SK-N-SH treated with all-trans-retinoic acid at 6 μM for 48 hours (cell line): ENCODE results near the gene UFD1.

Experiments
- ATAC-seq: fragments of 200-7000 bp; cut with Tn5 transposase; 3 replicates; pipeline ENCODE4 v1.9.1; 2020; ENCODE audit warnings: mild to moderate bottlenecking, moderate library complexity
- ARNTL ChIP-seq: fragments of 450-650 bp; formaldehyde crosslinking; IDR thresholded peaks from 2 replicates; pipeline ENCODE4 v1.5.0; 2020; ENCODE audit warnings: low read depth, mild to moderate bottlenecking, moderate library complexity, borderline replicate concordance
- BACH2 ChIP-seq: fragments of 250-450 bp; sonication (Bioruptor Pico); IDR thresholded peaks from 2 replicates; pipeline ENCODE4 v1.9.0; 2021; ENCODE audit warnings: mild to moderate bottlenecking, borderline replicate concordance
- CSDC2 ChIP-seq: fragments of 250-450 bp; sonication (Bioruptor Pico); IDR thresholded peaks from 2 replicates; pipeline ENCODE4 v1.5.0; 2020; ENCODE audit warnings: mild to moderate bottlenecking, moderate library complexity
- ESRRG ChIP-seq: fragments of 250-450 bp; sonication (Bioruptor Pico); IDR thresholded peaks from 2 replicates; pipeline ENCODE4 v1.6.1; 2021; ENCODE audit warnings: mild to moderate bottlenecking
- GLIS3 ChIP-seq: fragments of 250-450 bp; sonication (Bioruptor Pico); IDR thresholded peaks from 2 replicates; pipeline ENCODE4 v1.5.0; 2020; ENCODE audit warnings: mild to moderate bottlenecking, moderate library complexity
- ISL1 ChIP-seq: fragments of 250-450 bp; sonication (Bioruptor Pico); IDR thresholded peaks from 2 replicates; pipeline ENCODE4 v2.1.2; 2022; ENCODE audit warnings: mild to moderate bottlenecking, moderate library complexity
- OSR1 ChIP-seq: fragments of 250-450 bp; sonication (Bioruptor Pico); IDR thresholded peaks from 2 replicates; pipeline ENCODE4 v1.8.0; 2022; ENCODE audit warnings: moderate library complexity, mild to moderate bottlenecking, inconsistent platforms
- PPARA ChIP-seq: fragments of 250-450 bp; sonication (Bioruptor Pico); IDR thresholded peaks from 2 replicates; pipeline ENCODE4 v1.5.0; 2020; ENCODE audit warnings: mild to moderate bottlenecking, borderline replicate concordance
- RARB ChIP-seq: fragments of 250-450 bp; sonication (Bioruptor Pico); IDR thresholded peaks from 2 replicates; pipeline ENCODE4 v1.8.0; 2021; ENCODE audit warnings: mild to moderate bottlenecking, moderate library complexity
- SNAI2 ChIP-seq: fragments of 250-450 bp; sonication (Bioruptor Pico); IDR thresholded peaks from 2 replicates; pipeline ENCODE4 v1.5.0; 2020; ENCODE audit warnings: mild to moderate bottlenecking, moderate library complexity
- TCF4 ChIP-seq: fragments of 250-450 bp; sonication (Bioruptor Pico); IDR thresholded peaks from 2 replicates; pipeline ENCODE4 v1.8.0; 2021; ENCODE audit warnings: mild to moderate bottlenecking, moderate library complexity, borderline replicate concordance
- TOX ChIP-seq: fragments of 250-450 bp; sonication (Bioruptor Pico); IDR thresholded peaks from 2 replicates; pipeline ENCODE4 v1.8.0; 2021; ENCODE audit warnings: mild to moderate bottlenecking, moderate library complexity, borderline replicate concordance
- ZC3H10 ChIP-seq: fragments of 250-450 bp; sonication (Bioruptor Pico); IDR thresholded peaks from 2 replicates; pipeline ENCODE4 v1.5.1; 2021; ENCODE audit warnings: mild to moderate bottlenecking, moderate library complexity
- ZFP3 ChIP-seq: fragments of 250-450 bp; sonication (Bioruptor Pico); IDR thresholded peaks from 2 replicates; pipeline ENCODE4 v1.5.0; 2020; ENCODE audit warnings: mild to moderate bottlenecking, moderate library complexity
- ZFP30 ChIP-seq: fragments of 450-650 bp; formaldehyde crosslinking; IDR thresholded peaks from 2 replicates; pipeline ENCODE4 v1.5.0; 2022; ENCODE audit warnings: mild to moderate bottlenecking, moderate library complexity
- ZNF565 ChIP-seq: fragments of 450-650 bp; formaldehyde crosslinking; conservative IDR thresholded peaks from 2 replicates; pipeline ENCODE4 v1.5.0; 2020; ENCODE audit warnings: low read depth, mild to moderate bottlenecking, moderate library complexity
- ZNF70 ChIP-seq: fragments of 450-650 bp; formaldehyde crosslinking; IDR thresholded peaks from 2 replicates; pipeline ENCODE4 v1.5.0; 2020; ENCODE audit warnings: mild to moderate bottlenecking, moderate library complexity
- ZNF8 ChIP-seq: fragments of 450-650 bp; formaldehyde crosslinking; IDR thresholded peaks from 2 replicates; pipeline ENCODE4 v1.5.0; 2020; ENCODE audit warnings: mild to moderate bottlenecking, moderate library complexity
- TF ChIP-seq, protein P1 (sequence below): fragments of 250-450 bp; sonication (Bioruptor Pico); IDR thresholded peaks from 2 replicates; pipeline ENCODE4 v1.8.0; 2020; ENCODE audit warnings: mild to moderate bottlenecking, moderate library complexity, borderline replicate concordance
- TF ChIP-seq, protein P2 (sequence below): fragments of 250-450 bp; sonication (Bioruptor Pico); IDR thresholded peaks from 2 replicates; pipeline ENCODE4 v1.5.1; 2020; ENCODE audit warnings: low read depth, mild to moderate bottlenecking, moderate library complexity
- TF ChIP-seq, protein P3 (sequence below): fragments of 250-450 bp; sonication (Bioruptor Pico); IDR thresholded peaks from 2 replicates; pipeline ENCODE4 v1.5.1; 2021; ENCODE audit warnings: mild to moderate bottlenecking, moderate library complexity
- TF ChIP-seq, protein P4 (sequence below): fragments of 250-450 bp; sonication (Bioruptor Pico); IDR thresholded peaks from 2 replicates; pipeline ENCODE4 v1.5.0; 2020; ENCODE audit warnings: mild to moderate bottlenecking, moderate library complexity
- TF ChIP-seq, protein P5 (sequence below): fragments of 250-450 bp; sonication (Bioruptor Pico); IDR thresholded peaks from 2 replicates; pipeline ENCODE4 v1.8.0; 2021; ENCODE audit warnings: low read depth, mild to moderate bottlenecking, moderate library complexity, borderline replicate concordance

UFD1 gene

DNA sequence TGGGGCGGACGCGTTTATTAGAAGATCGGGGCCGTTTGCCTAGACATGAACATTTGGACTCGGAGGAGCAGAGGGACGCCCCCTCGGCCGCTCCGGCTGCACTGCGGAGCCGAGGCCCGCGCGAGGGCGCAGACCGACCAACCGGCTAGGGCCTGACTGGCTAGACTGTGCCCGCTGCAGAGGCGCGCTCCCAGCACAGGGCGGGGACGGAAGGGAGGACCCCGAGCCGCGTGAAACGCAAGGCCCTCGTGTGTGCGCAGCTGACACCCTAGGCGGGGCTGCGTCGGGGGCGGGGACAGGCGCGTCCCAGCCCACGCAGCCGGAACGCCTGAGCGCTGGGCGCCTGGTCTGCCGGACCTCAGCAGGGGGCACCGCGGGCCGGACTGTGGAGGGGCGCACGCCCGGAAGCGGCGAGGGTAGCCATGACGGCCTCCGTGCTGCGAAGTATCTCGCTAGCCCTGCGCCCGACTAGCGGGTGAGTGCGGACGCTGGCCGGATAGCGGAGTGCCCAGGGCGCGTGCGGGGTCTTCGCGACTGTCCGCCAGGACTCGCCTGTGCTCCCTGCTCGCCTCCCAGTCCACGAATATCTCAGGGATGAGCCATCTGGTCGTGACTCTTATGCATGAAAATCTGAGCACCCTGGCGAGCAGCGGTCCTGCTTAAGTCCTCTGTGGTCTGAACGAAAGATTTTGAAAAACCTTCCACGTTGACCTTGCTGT, 46.7 kb downstream of the UFD1 start, which contains the start of gene MRPL40:
MRPL40 (plus strand) TSS at position 413 of the 719 bp plus-strand sequence; CDS start at position 423, 10 bp downstream.
- peak; percentile 96 for ATAC-seq

DNA sequence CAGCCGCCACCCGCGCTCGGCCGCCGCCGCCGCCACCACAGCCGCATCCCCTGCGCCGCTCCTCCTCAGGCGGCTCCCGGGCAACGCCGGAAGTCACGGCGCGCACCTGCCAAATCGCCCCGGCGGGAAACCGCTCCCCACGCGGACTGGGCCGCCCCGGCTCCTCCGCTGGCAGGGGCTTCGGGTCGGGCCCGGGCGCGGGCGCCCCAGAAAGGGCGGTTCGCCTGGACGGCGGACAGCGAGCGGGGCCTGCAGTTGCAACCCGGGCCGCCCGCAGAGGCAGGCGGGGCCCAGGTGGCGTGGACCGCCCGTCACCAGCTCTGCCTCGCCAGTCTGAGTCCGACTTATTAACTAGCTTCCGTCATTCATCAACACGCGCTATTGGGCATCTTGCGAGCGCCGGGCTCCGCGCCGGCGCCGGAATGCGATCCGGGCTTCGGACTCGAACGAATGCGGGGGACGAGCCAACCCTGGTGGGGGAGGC, 47.3 kb downstream of the UFD1 start, which contains the start of gene HIRA:
HIRA (minus strand) TSS at position 85 of the 484 bp plus-strand sequence. CDS start 257 bp downstream, outside the sequence.
- ATAC-seq = peak; percentile 71
- no peak for TF ChIP-seq PPARA
- no peak for TF ChIP-seq ZNF8 (CRISPR knock-in tag)
- TF ChIP-seq, protein P1, sequence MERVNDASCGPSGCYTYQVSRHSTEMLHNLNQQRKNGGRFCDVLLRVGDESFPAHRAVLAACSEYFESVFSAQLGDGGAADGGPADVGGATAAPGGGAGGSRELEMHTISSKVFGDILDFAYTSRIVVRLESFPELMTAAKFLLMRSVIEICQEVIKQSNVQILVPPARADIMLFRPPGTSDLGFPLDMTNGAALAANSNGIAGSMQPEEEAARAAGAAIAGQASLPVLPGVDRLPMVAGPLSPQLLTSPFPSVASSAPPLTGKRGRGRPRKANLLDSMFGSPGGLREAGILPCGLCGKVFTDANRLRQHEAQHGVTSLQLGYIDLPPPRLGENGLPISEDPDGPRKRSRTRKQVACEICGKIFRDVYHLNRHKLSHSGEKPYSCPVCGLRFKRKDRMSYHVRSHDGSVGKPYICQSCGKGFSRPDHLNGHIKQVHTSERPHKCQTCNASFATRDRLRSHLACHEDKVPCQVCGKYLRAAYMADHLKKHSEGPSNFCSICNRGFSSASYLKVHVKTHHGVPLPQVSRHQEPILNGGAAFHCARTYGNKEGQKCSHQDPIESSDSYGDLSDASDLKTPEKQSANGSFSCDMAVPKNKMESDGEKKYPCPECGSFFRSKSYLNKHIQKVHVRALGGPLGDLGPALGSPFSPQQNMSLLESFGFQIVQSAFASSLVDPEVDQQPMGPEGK = no peak
- TF ChIP-seq, protein P2, sequence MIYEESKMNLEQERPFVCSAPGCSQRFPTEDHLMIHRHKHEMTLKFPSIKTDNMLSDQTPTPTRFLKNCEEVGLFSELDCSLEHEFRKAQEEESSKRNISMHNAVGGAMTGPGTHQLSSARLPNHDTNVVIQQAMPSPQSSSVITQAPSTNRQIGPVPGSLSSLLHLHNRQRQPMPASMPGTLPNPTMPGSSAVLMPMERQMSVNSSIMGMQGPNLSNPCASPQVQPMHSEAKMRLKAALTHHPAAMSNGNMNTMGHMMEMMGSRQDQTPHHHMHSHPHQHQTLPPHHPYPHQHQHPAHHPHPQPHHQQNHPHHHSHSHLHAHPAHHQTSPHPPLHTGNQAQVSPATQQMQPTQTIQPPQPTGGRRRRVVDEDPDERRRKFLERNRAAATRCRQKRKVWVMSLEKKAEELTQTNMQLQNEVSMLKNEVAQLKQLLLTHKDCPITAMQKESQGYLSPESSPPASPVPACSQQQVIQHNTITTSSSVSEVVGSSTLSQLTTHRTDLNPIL (CRISPR knock-in tag) = no peak
- no peak for TF ChIP-seq ZFP3 (CRISPR knock-in tag)
- no peak for TF ChIP-seq ZNF565
- TF ChIP-seq ISL1 = no peak
- TF ChIP-seq ESRRG (CRISPR knock-in tag) = no peak
- TF ChIP-seq, protein P3, sequence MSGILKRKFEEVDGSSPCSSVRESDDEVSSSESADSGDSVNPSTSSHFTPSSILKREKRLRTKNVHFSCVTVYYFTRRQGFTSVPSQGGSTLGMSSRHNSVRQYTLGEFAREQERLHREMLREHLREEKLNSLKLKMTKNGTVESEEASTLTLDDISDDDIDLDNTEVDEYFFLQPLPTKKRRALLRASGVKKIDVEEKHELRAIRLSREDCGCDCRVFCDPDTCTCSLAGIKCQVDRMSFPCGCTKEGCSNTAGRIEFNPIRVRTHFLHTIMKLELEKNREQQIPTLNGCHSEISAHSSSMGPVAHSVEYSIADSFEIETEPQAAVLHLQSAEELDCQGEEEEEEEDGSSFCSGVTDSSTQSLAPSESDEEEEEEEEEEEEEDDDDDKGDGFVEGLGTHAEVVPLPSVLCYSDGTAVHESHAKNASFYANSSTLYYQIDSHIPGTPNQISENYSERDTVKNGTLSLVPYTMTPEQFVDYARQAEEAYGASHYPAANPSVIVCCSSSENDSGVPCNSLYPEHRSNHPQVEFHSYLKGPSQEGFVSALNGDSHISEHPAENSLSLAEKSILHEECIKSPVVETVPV (CRISPR knock-in tag) = no peak
- TF ChIP-seq SNAI2 = no peak

More for the DNA sequence above, 46.7 kb downstream of the UFD1 start, which contains the start of gene MRPL40:
- TF ChIP-seq, protein P2 (CRISPR knock-in tag) = no peak
- TF ChIP-seq, protein P4, sequence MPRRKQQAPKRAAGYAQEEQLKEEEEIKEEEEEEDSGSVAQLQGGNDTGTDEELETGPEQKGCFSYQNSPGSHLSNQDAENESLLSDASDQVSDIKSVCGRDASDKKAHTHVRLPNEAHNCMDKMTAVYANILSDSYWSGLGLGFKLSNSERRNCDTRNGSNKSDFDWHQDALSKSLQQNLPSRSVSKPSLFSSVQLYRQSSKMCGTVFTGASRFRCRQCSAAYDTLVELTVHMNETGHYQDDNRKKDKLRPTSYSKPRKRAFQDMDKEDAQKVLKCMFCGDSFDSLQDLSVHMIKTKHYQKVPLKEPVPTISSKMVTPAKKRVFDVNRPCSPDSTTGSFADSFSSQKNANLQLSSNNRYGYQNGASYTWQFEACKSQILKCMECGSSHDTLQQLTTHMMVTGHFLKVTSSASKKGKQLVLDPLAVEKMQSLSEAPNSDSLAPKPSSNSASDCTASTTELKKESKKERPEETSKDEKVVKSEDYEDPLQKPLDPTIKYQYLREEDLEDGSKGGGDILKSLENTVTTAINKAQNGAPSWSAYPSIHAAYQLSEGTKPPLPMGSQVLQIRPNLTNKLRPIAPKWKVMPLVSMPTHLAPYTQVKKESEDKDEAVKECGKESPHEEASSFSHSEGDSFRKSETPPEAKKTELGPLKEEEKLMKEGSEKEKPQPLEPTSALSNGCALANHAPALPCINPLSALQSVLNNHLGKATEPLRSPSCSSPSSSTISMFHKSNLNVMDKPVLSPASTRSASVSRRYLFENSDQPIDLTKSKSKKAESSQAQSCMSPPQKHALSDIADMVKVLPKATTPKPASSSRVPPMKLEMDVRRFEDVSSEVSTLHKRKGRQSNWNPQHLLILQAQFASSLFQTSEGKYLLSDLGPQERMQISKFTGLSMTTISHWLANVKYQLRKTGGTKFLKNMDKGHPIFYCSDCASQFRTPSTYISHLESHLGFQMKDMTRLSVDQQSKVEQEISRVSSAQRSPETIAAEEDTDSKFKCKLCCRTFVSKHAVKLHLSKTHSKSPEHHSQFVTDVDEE = no peak
- TF ChIP-seq ARNTL (CRISPR knock-in tag) = peak; percentile 74; the same call in 1 of the 2 replicates
- TF ChIP-seq, protein P3 (CRISPR knock-in tag) = no peak
- no peak for TF ChIP-seq ZFP3 (CRISPR knock-in tag)
- TF ChIP-seq RARB (CRISPR knock-in tag) = no peak
- no peak for TF ChIP-seq ZNF565
- TF ChIP-seq ZNF70 = no peak
- TF ChIP-seq, protein P1 = no peak
- TF ChIP-seq TCF4 = no peak
- TF ChIP-seq, protein P5, sequence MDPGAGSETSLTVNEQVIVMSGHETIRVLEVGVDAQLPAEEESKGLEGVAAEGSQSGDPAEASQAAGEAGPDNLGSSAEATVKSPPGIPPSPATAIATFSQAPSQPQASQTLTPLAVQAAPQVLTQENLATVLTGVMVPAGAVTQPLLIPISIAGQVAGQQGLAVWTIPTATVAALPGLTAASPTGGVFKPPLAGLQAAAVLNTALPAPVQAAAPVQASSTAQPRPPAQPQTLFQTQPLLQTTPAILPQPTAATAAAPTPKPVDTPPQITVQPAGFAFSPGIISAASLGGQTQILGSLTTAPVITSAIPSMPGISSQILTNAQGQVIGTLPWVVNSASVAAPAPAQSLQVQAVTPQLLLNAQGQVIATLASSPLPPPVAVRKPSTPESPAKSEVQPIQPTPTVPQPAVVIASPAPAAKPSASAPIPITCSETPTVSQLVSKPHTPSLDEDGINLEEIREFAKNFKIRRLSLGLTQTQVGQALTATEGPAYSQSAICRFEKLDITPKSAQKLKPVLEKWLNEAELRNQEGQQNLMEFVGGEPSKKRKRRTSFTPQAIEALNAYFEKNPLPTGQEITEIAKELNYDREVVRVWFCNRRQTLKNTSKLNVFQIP (CRISPR knock-in tag) = no peak
- TF ChIP-seq SNAI2 = no peak
- no peak for TF ChIP-seq CSDC2
- no peak for TF ChIP-seq ESRRG (CRISPR knock-in tag)
- no peak for TF ChIP-seq ZNF8 (CRISPR knock-in tag)
- TF ChIP-seq BACH2 (CRISPR knock-in tag) = no peak
- no peak for TF ChIP-seq ISL1
- peak; percentile 22; the same call in 1 of the 2 replicates for TF ChIP-seq PPARA
- TF ChIP-seq GLIS3 = no peak
- 0 out of 2 replicates have a peak, but pooled peaks have one; percentile 36 for TF ChIP-seq ZC3H10 (CRISPR knock-in tag)
- TF ChIP-seq ZFP30 (CRISPR knock-in tag) = 0 out of 2 replicates have a peak, but pooled peaks have one; percentile 11
- no peak for TF ChIP-seq TOX
- no peak for TF ChIP-seq OSR1 (CRISPR knock-in tag)
- TF ChIP-seq, all 23 proteins: peak for 4
